ENCODE results near the gene ASIC1. TPM values are rescaled to one million over a fixed set of nuclear protein-coding genes. Genes with fewer than 3 reads are reported as not detected.

The ASIC1 gene
- total RNA-seq, 1 donor from 2014 or later, result 18.1 TPM

GRCh38 chr12:50065726-50066310 is 8.4 kb downstream of the ASIC1 start:
- H3K4me3 Mint-ChIP-seq, result no peak overlapping the region
- DNase-seq (ENCODE audit: extremely low spot score, unreplicated experiment), result no peak
- H3K4me1 Mint-ChIP-seq (ENCODE audit: unreplicated experiment), result peaks cover 12% of the 10 kb centered on the region
- no peak for TF ChIP-seq CTCF (conservative IDR thresholded peaks at IDR 0.05)
- H3K27me3 Mint-ChIP-seq, result peaks cover 19% of the 10 kb centered on the region
- H3K9me3 Mint-ChIP-seq, result no peaks in the 10 kb centered on the region
- H3K27ac Mint-ChIP-seq, result no peak overlapping the region
- peaks cover 6% of the 10 kb centered on the region for H3K36me3 Mint-ChIP-seq

GRCh38 chr12:50066402-50066801 is 9.0 kb downstream of the ASIC1 start:
- Mint-ChIP-seq H3K9me3 (no peaks in the 10 kb centered on the region), H3K27me3 (peaks cover 13% of the 10 kb centered on the region), H3K36me3 (peaks cover under 1% of the 10 kb centered on the region), H3K4me3 (no peak overlapping the region), H3K27ac (no peak overlapping the region), H3K4me1 (ENCODE audit: unreplicated experiment) (peaks cover 14% of the 10 kb centered on the region)
- no peak for TF ChIP-seq CTCF (conservative IDR thresholded peaks at IDR 0.05)
- DNase-seq (ENCODE audit: extremely low spot score, unreplicated experiment), result no peak

GRCh38 chr12:50069069-50069468 is 11.7 kb downstream of the ASIC1 start:
- no peaks in the 10 kb centered on the region for H3K36me3 Mint-ChIP-seq
- no peaks in the 10 kb centered on the region for H3K9me3 Mint-ChIP-seq
- no peak overlapping the region for H3K4me3 Mint-ChIP-seq
- peaks cover 7% of the 10 kb centered on the region for H3K27me3 Mint-ChIP-seq
- peaks cover 21% of the 10 kb centered on the region for H3K4me1 Mint-ChIP-seq (ENCODE audit: unreplicated experiment)
- TF ChIP-seq CTCF (conservative IDR thresholded peaks at IDR 0.05), result no peak
- DNase-seq (ENCODE audit: extremely low spot score, unreplicated experiment), result no peak
- H3K27ac Mint-ChIP-seq, result no peak overlapping the region

- H3K36me3 Mint-ChIP-seq, result no peaks in the 10 kb centered on the region
- TF ChIP-seq CTCF (conservative IDR thresholded peaks at IDR 0.05), result no peak
- no peak overlapping the region for H3K27ac Mint-ChIP-seq
- peaks cover 23% of the 10 kb centered on the region for H3K4me1 Mint-ChIP-seq (ENCODE audit: unreplicated experiment)
- H3K27me3 Mint-ChIP-seq, result peaks cover 5% of the 10 kb centered on the region
- H3K9me3 Mint-ChIP-seq, result no peaks in the 10 kb centered on the region
- no peak for DNase-seq (ENCODE audit: extremely low spot score, unreplicated experiment)
- H3K4me3 Mint-ChIP-seq, result no peak overlapping the region
These were observed 12.1 kb downstream of the ASIC1 start for GRCh38 chr12:50069539-50069938.

- peak; percentile 95 for TF ChIP-seq CTCF (conservative IDR thresholded peaks at IDR 0.05)
- Mint-ChIP-seq H3K36me3 (no peaks in the 10 kb centered on the region), H3K27me3 (peaks cover 5% of the 10 kb centered on the region), H3K9me3 (no peaks in the 10 kb centered on the region), H3K4me3 (peak overlapping the region; percentile 60), H3K27ac (peak overlapping the region; percentile 42), H3K4me1 (ENCODE audit: unreplicated experiment) (peaks cover 29% of the 10 kb centered on the region)
- DNase-seq (ENCODE audit: extremely low spot score, unreplicated experiment), result peak; percentile 86
These were observed 13.1 kb downstream of the ASIC1 start for GRCh38 chr12:50070314-50071060.

Measured in type B pancreatic cell (in vitro differentiated cells).